T-helper 1 cell treated with Interleukin-12 subunit alpha and Interleukin-12 subunit beta and Interleukin-4 antibody, amounts not matched to agents 30 μg/mL and 1 μg/mL, for 36 hours (primary cell): ENCODE measurements around the gene UGT2B7.

Experiments used
- H3K27ac Mint-ChIP-seq: one replicate; pipeline ENCODE4 v1.8.0; 2021; ENCODE audit warnings: mild to moderate bottlenecking, mixed read lengths
- H3K27me3 Mint-ChIP-seq: one replicate; pipeline ENCODE4 v1.8.0; 2021; ENCODE audit warnings: low read depth, mixed read lengths
- H3K36me3 Mint-ChIP-seq: one replicate; pipeline ENCODE4 v1.8.0; 2021; ENCODE audit warnings: low read depth, mixed read lengths
- H3K4me1 Mint-ChIP-seq: one replicate; pipeline ENCODE4 v1.8.0; 2021; ENCODE audit warnings: low read depth, mixed read lengths
- H3K4me3 Mint-ChIP-seq: one replicate; pipeline ENCODE4 v1.8.0; 2021; ENCODE audit warnings: mild to moderate bottlenecking, moderate library complexity, mixed read lengths
- H3K9me3 Mint-ChIP-seq: one replicate; pipeline ENCODE4 v1.8.0; 2021; ENCODE audit warnings: mixed read lengths

The UGT2B7 gene

DNA sequence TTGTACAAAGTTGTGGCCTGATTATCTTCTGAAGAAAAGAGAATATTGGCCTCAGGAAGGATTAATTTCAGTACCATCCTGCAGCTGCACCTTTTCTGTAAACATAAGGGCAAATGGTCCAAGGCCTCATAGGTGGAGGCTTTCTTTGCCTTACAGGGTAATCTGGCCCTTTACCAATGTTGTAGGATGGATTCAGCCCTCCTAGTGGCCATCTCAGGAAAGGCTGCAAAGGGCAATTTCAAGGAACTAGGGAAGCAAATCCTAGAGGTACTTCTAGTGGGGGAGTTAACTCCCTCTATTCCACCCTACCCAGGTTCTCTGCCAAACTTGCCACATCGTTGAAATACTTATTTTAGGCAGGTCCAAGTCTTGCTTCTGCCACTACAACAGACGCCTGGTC is 60.6 kb downstream of the UGT2B7 start:
- Mint-ChIP-seq H3K9me3 (no peaks in the 10 kb centered on the region), H3K36me3 (no peaks in the 10 kb centered on the region), H3K4me3 (no peak overlapping the region), H3K27ac (no peak overlapping the region), H3K4me1 (no peaks in the 10 kb centered on the region), H3K27me3 (no peaks in the 10 kb centered on the region)
